Gastrocnemius medialis (tissue), 4 donors: ENCODE results near the gene ANKH.

Experiments used
- CTCF ChIP-seq, 5 experiments: fragments of 450-650 bp in 3 of 5; fragments of 200-600 bp in 2 of 5; sonication (generic) in 2 of 5; IDR thresholded peaks in 4 of 5; conservative IDR thresholded peaks in 1 of 5; 1 replicate in 4 of 5; 2 replicates in 1 of 5; pipeline ENCODE4 v1.5.1; 2016 to 2019; ENCODE audit warnings: antibody characterized with exemption in 5 of 5, mild to moderate bottlenecking in 3 of 5, moderate library complexity in 3 of 5
- POLR2A ChIP-seq, 2 donors: fragments of 450-650 bp; IDR thresholded peaks; one replicate each; pipeline ENCODE4 v1.6.1; 2017; ENCODE audit warnings: antibody characterized with exemption in 2 of 2, mild to moderate bottlenecking in 2 of 2, moderate library complexity in 2 of 2

DNA sequence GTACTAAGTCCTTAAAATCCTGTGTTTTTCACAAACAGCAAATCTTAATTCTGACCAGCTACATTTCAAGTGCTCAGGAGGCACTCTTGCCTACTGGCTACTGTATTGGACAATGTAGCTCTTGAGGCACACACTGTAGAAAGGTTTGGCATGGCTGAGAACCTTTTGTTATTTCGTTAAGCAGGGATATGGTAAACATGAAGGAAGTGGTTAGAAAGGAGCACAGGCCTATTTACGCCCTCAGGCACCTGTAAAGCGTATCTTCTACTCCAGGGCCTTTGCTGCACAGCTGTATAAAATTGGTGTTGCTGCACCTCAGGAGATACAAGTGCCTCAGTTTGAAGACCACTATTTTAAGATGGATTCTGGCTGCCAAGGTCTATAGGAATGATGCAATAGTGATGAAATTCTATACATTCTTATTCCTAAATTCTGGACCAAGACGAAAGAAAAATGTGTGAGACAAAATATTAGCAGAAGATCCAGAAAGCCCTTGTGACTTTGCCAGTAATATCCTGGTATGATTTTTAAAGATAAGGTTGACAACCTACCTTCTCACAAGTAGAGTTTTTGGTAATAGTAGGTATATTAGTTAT is 216.3 kb downstream of the ANKH start:
- no peak for TF ChIP-seq CTCF (IDR thresholded peaks at IDR 0.05 in 4 of 5, conservative IDR thresholded peaks at IDR 0.05 in 1 of 5)
- no peak for TF ChIP-seq POLR2A (IDR thresholded peaks at IDR 0.05)
